A172 (cell line): ENCODE data around the gene ELOVL2. TPM values are rescaled to one million over a fixed set of nuclear protein-coding genes. Genes with fewer than 3 reads are reported as not detected.
"Not testable (repeated sequence)": the region's sequence is repeated elsewhere in the genome, so short reads cannot be mapped to it uniquely, and the experiment has no call there.

Experiments
- DNase-seq: peaks from one replicate; pipeline ENCODE4 v3.0.0-alpha.2; 2015; ENCODE audit warnings: low spot score
- total RNA-seq: library from RNA; depleted of rRNA; stranded (reverse); fragments of >200 nt; shearing (Covaris generic); gene quantifications from 2 replicates; pipeline ENCODE4 v1.2.3, GENCODE V29; 2014

ELOVL2 gene
- total RNA-seq, 1 experiment from 2014 or later: 10.5 TPM

DNA sequence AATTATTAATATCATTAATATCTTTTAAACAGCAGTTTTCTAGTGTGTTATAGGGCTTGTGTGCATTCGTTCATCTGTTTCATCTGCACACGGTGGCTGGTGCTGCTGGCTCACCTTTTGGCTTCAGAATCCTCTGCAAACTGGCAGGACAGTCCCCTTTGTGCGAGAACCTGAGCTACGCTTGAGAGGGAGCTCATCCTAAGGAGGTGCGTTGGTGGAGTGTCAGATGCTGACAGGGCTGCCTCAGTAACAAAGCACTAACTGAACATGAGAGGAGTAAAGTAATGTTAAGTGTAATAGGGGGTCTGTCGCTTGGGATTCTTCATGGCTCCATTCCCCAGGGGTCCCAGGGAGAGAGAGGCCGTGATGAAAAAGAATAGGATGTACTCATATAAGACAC is 22.4 kb downstream of the ELOVL2 start:
- DNase-seq: no peak

DNA sequence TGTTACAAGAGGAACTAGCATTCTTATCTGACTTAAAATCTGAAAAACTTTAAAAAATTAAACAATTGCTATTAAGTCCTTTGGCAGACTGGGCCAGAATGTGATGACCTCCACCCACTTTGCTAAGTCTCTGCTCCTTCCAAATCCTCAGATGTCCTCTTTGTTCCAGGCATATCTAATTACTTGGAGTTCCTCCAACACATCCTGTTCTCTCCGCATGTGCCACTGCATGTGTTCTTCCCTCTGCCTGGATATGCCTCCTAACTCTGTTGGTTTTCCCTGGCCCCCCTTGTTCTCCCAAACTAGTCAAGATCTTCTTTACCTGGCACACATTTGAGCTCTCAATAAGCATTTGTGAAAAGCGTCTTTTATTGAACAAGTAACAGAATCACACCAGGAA is 23.1 kb downstream of the ELOVL2 start:
- DNase-seq: no peak

DNA sequence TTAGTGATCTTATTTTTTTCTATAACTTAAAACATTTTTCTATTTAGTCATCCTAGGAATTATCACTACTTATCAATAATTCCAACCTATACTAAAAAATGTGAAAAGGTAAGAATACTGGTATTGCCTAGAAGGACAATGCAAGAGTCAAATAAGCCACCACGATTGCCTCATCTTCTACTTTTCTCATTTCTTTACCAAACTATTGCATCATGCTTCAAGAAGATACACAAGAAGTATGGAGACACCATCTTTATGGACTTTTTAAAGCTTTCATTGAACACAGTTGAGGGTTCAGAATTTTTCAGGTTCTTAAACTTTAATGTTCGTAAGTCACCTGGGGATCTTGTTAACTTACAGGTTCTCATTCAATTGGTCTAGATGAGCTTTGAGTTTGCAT is 25.9 kb downstream of the ELOVL2 start:
- DNase-seq: no peak

DNA sequence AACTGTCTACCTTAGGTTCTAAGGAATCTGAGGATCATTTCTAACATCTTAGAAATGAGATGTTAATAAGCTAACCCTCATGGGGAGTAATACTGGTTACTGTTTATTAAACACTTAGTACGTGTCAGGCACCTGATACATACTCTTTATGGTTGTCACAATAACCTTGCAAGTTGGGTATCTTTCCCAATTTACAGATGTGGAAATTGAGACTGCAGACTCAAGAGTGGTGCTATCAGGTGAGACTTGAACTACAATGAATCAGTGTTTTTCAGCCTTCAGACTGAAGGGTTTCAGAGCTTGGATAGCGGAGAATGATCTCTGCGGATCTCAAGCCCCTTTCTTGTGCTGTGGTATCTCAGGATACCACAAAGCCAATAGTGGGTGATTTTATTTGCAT is 27.0 kb downstream of the ELOVL2 start:
- DNase-seq: no peak

DNA sequence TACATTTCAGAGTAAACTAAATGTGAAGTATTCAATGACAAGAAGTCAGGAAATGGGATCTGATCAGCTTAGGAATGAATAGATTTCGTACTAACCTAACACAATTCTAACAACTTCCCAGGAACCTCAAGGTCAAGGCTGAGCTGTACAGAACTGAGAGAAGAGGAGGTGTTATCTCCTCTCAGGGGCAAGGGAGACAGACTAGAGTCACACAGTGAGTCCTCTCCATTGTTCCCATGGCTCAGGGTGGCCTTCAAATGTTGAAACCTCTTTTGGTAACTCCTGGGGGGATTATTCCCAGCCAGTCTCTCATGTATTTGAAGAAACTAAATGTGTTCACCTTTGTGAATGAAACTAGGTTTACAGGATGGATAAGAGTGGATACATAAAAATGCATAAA is 27.7 kb downstream of the ELOVL2 start:
- no peak for DNase-seq

DNA sequence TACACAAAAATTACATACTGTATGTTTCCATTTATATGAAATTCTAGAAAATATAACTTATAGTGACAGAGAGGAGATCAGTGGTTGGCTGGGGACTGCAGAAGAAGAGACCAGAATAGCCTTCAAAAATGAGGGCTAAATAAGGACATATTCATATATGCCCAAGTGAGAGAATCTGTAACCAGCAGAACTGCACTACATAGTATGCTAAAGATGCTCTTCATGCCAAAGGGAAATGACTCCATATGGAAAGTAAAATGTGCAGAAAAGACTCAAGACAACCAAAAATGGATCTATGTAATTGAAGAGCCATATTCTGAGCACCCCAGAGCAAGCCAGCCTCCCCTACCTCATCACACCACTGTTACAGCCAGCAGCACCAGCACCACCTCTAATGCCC is 29.0 kb downstream of the ELOVL2 start:
- DNase-seq: no peak

DNA sequence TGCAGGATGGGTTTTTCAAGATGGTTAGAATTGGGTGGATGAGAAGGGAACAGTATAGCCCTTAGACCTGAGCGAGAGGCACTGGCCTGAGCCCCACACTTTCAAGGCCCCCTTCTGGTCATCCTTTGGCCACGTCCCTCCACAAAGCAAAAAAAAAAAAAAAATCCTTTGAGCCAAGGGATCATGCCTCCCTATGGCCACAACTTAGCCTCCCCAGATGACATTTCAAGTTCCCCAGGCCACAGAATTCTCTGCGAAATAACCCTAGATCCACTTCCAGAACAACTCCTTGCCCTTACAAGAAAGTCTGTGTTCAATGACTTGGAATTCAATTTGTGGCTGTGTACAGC is 30.4 kb downstream of the ELOVL2 start:
- no peak for DNase-seq

DNA sequence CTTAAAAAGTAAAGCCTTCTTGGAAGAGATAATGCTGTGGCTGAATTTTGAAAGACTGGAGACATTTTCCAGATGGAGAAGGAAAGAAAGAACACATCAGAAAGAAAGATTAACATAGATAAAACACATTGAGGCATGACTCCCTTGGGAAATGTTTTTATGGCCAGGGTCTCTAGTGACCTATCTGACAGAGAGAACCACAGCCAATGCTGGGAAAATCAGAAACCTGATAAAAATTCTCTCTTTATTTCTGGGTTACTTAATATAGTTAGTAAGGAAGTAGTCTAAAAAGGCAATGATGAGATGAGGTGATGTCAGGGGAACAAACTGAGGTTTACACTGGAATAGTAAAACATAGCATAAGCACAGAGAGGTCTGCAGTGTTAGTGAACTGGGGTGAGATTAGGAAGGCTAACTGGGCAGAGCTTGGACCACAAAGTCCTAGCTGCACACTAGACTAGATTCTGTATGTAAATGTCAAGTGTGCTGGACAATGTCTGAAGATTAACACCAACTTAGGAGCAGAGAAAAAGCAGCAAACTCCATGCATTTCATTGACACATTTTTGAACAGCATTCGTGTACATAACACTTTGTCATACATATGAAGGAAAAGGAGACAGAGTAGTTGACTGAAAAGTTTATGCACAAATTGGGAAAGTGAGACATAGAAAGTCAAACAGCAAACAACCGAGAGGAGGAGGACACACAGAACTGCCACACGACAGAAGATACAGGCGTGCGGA is 31.0 kb downstream of the ELOVL2 start:
- no peak for DNase-seq

DNA sequence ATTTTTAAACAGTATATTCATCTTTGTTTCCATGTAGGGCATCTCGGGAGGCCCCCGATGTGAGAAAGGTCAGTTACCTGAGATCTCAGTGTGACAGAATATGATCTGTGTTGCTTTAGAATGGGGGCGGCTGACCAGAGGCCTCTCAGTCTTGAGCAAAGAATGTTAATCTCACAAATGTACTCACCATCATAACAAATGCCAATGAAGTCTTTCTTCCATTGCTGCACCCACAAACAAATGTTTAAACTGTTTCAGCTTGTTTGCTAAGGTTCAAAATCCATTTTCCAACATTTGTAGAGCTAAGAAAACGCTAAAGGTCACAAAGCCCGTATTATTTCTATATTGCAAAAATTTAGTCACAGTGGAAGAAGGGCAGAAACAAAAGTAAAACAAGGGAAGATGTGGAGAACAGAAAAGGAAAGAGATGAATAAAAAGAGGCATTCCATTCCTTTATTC is 31.8 kb downstream of the ELOVL2 start:
- DNase-seq: no peak

DNA sequence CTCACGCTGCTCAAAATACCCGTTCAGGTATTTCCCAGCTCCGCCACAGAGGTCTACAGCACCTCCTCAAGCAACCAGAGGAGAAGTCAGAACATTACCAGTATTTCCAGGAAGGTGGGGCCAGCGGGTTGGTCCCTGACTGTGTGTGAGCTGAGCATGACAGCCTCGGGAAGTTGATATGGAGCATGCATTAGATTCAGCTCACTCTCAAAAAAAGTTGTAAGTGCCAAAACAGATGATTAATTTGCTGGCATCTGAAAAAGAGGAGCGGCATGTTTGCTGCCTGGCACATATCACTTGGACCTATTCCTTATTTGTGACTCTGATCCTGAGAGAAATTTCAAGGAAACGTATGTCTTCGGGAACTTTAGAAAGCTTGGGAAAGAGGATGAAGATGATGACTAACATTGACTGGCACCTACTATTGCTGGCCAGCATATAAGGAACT is 32.3 kb downstream of the ELOVL2 start:
- DNase-seq: peak; percentile 36

DNA sequence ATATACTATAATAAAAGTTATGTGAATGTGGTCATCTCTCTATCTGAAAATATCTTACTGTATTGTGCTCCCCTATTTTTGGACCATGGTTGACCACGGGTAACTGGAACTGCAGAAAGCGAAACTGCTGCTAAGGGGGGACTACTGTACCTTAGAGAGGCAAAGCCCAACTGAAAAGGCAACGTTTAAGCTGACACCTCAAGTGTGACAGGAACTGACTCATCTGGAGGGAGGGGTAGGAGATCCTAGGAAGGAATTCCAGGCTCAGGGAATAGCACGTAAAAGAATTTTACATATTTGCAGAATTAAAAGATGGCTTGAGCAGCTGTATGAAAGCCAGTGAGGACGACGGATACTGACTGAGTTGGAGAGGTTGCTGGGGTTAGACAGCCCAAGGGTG is 34.8 kb downstream of the ELOVL2 start:
- peak; percentile 82 for DNase-seq

DNA sequence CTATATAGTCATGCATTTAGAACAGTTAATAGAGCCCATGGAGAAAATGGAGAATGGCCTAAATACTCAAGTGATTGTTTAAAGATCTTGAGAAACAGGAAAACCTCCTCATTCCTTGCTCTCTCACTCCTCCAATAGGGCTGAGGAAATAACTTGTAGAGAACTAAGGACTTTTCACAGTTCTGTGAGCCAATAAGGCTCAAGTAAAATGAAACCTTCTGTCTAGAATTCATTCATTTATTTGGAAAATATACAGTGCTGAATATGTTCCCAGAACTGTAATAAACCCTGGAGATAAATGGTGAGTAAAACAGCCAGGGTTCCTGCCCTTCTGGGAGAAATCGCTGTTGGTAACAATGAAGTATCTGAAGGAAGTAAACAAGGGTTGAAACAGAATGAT is 35.3 kb downstream of the ELOVL2 start:
- DNase-seq: no peak

DNA sequence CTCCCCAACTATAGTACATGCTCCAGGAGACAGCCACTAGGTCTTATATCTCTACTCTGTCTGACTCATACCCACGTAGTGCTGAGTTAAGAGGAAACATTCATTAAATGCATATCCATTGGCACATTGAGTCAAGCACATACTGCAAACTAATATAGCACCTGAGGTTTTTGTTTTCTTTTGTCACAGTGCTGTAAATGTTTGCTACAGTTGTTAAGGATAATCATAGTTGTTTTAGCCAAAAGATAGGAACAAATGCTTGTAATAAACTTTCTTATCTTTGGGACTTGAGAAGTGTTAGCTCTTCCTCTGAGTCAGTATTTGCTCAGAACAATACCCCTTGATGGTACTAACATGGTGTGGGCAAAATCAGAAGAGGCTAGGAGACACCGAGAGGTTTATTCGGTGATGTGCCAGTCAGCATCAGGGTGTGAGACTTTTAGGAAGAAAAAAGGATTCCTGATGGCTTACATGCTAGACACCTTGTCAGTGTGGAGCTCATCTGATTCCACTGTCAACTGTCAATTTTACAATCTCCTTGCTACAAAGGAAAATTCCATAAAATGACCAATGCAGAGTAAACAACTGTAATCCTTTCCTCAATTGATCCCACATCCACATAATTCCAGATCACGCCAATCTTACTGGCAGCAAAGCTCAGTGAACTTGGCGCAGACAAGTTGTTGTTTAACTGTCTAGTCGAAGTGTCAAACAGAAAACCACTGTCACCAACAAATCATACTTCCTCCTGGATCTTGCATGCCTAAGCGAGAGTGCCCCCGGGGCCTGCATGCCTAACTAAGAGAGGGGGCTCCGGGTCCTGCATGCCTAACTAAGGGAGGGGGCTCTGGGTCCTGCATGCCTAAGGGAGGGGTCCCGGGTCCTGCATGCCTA is 36.1 kb downstream of the ELOVL2 start:
- peak; percentile 76 for DNase-seq

DNA sequence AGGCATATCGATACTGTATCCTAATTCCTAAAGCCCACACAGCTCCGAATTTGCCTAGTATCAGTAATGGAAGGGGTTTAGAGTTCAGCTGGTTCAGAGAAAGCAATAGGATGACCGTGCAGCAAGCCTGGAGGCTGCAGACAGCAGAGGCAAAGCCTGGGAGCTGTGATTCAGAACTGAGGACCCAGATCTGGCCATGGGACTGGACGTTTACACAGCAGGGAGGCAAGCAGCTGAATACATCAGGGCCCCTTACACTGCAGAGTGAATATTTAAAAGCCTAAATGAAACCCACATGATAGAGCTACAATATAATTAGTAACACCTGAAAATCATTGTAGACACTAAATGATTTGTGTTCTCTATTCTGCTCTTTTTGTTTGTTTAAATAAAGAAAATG is 38.0 kb downstream of the ELOVL2 start:
- DNase-seq: no peak

DNA sequence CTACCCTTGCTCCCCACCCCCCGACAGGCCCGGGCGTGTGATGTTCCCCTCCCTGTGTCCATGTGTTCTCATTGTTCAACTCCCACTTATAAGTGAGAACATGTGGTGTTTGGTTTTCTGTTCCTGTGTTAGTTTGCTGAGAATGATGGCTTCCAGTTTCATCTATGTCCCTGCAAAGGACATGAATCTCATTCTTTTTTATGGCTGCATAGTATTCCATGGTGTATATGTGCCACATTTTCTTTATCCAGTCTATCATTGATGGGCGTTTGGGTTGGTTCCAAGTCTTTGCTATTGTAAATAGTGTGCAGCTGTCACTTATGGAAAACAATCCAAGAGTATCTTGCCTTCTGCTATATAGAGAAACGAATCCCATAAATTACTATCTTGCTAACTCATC is 40.8 kb downstream of the ELOVL2 start:
- DNase-seq: not testable (repeated sequence)

DNA sequence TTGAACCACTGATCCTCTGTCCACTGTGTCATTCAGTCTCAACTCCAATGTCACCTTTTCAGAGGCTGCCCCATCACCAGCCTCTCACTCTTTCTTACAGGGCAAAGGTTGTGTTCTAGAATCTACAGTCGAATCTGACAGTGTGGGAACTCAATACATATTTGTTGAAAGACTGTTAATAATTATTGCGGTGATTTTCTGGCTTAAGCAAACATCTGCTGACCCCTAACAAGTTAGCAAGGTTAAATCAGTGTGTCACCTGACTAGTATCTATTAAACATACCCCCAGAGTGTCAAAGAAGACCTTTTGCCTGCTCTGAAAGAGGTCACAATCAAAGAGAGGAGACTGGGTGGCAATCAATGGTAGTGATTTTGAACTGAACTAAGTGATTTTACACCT is 41.9 kb downstream of the ELOVL2 start:
- no peak for DNase-seq

DNA sequence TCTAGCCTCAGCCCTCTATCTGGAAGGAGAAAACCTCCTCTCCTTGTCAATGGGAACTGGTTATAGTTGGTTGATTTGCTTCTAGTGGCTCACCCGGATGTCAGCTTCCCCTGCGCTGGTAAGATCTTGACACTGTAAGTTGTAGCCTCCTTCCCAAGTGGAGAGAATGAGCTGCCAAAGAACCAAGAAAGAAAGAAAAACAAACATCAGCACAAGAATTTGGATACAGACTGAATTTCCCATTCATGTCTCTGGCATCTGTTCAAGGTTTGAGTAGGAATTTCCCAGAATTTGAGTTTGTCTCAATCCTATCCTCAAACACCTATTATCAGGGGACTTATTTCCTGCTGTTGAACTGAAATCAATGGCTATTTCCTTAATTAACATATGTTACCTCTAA is 44.1 kb downstream of the ELOVL2 start:
- DNase-seq: no peak

DNA sequence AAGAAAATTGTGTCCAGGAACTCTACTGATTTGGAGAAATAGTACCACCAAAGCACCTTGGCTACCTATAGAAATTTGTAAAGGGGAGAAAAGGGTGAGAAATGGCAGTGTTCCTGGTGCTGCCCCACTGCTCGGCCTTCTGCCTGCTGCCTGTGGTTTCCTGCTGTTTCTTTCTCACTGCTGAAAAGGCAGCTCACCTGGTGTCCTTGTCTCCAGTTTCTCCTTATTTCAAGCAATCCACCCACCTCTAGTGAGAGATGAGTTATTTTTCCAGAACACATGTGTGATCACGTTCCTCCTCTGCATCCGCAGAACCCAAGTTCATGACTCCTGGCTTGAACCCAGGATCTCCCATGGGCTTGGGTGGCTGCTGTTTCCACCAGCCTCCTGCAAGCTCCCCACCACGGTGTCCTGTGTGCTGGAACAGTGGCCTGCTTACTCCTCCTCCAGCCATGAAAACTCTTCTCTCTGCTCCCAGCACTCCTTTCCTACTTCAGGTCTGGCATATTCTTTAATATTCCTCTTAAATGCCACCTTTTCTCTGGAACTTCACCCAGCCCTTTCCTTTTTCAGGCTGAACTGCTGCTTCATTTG is 48.9 kb downstream of the ELOVL2 start:
- no peak for DNase-seq

DNA sequence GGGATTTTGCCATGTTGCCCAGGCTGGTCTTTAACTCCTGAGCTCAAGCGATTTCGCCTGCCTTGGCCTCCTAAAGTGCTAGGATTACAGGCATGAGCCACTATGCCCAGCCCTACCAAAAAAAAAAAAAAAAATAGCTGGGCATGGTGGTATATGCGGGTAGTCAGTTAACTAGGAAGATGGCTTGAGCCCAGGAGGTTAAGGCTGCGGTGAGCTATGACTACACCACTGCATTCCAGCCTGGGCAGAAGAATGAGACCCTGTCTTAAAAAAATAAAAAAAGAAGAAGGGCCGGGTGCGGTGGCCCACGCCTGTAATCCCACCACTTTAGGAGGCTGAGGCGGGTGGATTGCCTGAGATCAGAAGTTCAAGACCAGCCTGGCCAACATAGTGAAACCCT is 50.2 kb downstream of the ELOVL2 start:
- no peak for DNase-seq

DNA sequence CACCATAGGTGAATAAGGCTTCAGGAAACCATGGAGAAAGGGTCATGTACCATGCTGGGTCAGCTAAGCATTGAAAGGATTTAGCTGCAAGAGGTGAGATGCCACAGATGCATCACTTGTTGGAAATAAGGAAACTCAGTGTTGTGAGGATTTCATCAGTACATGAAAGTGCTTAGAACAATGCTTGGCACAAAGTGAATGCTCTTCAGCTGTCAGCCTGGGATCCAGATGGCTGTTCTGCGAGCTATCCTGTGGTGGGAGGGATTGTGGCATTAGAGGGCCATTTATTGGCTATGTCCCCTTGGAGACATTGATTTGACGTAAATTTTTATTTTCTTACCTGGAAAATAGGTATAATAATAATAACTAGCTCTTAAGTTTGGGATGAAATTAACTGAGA is 53.0 kb downstream of the ELOVL2 start:
- DNase-seq: no peak

DNA sequence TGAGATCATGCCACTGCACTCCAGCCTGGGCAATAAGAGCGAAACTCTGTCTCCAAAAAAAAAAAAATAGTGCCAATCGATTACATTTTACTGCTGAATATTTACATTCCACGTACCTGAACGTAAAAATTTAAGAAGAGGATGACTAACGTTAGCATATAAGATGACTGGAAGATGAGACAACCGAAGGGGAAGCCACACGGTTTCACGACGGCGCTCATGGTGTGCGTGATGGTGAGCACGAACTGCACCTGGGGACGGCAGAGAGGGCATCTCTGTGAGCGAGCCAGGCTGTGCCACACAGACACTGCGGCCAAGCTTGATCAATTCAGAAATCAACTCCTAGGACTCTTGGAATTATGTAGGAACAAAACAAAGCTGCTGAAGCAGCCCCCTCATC is 54.5 kb downstream of the ELOVL2 start:
- no peak for DNase-seq

DNA sequence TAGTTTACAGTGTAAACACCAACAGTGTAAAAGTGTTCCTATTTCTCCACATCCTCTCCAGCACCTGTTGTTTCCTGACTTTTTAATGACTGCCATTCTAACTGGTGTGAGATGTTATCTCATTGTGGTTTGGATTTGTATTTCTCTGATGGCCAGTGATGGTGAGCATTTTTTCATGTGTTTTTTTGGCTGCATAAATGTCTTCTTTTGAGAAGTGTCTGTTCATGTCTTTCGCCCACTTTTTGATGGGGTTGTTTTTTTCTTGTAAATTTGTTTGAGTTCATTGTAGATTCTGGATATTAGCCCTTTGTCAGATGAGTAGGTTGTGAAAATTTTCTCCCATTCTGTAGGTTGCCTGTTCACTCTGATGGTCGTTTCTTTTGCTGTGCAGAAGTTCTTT is 59.1 kb downstream of the ELOVL2 start:
- DNase-seq: not testable (repeated sequence)

DNA sequence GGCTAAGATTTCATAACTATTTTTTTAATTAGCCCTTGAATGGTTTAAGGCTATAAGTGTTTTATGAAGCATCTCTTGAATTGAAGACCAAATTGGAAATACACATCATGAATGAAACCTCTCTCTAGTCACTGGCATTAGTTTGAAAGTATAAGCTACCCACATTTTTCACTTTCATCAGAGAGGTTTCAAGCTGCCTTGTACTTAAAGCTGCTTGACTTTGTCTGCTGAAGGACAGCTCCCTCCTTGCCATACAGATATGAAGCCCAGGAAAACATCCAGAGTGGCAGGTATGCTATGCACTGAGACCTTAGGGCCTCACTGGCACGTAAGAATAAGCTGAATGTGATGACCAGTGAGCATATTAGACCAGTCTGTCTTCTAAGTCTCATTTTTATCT is 62.7 kb downstream of the ELOVL2 start:
- DNase-seq: no peak
